Fibroblast of villous mesenchyme (primary cell): ENCODE measurements around the gene COL3A1. TPM values are rescaled to one million over a fixed set of nuclear protein-coding genes. Genes with fewer than 3 reads are reported as not detected.
A peak's percentile ranks its signal among the peaks of the same experiment; 100 is the strongest.

Experiments used
- DNase-seq: peaks from one replicate; pipeline ENCODE4 v3.0.0-alpha.2; 2010; ENCODE audit warnings: low read depth
- H3K4me3 ChIP-seq: 2 replicates; pipeline ENCODE4 v1.5.1; 2011; ENCODE audit warnings: low read depth, mild to moderate bottlenecking, low read length
- CTCF ChIP-seq: IDR thresholded peaks from 2 replicates; pipeline ENCODE4 v1.5.1; 2012; ENCODE audit warnings: low read depth, mild to moderate bottlenecking, low read length; ENCODE audit not compliant: insufficient read depth
- total RNA-seq: library from RNA; depleted of rRNA; stranded (reverse); fragments of >200 nt; gene quantifications from 2 replicates; pipeline ENCODE4 v1.2.3, GENCODE V29; 2012

The COL3A1 gene
- total RNA-seq, 1 donor = 3,024 TPM

- no peak for DNase-seq
- no peak overlapping the region for H3K4me3 ChIP-seq
- no peak for TF ChIP-seq CTCF
These were observed 9.1 kb upstream of the COL3A1 start for GRCh38 chr2:188964976-188965546.

GRCh38 chr2:188965563-188965962, 8.6 kb upstream of the COL3A1 start:
- DNase-seq = no peak
- no peak overlapping the region for H3K4me3 ChIP-seq
- TF ChIP-seq CTCF = no peak

- TF ChIP-seq CTCF = no peak
- no peak for DNase-seq
These were observed 8.0 kb upstream of the COL3A1 start for GRCh38 chr2:188966079-188966571.

GRCh38 chr2:188966728-188967440, 7.3 kb upstream of the COL3A1 start:
- peak; percentile 45 for DNase-seq
- no peak for TF ChIP-seq CTCF
- no peak overlapping the region for H3K4me3 ChIP-seq

More at GRCh38 chr2:188966079-188966571, 8.0 kb upstream of the COL3A1 start:
- H3K4me3 ChIP-seq = no peak overlapping the region

- H3K4me3 ChIP-seq = peak overlapping the region; percentile 10
- DNase-seq = peak; percentile 90
- no peak for TF ChIP-seq CTCF
These were observed 4.9 kb upstream of the COL3A1 start for GRCh38 chr2:188969236-188969635.

GRCh38 chr2:188969651-188970050, 4.5 kb upstream of the COL3A1 start:
- no peak for TF ChIP-seq CTCF
- peak overlapping the region; percentile 10 for H3K4me3 ChIP-seq
- peak; percentile 88 for DNase-seq
